ENCODE data around the gene TEX29.

DNA sequence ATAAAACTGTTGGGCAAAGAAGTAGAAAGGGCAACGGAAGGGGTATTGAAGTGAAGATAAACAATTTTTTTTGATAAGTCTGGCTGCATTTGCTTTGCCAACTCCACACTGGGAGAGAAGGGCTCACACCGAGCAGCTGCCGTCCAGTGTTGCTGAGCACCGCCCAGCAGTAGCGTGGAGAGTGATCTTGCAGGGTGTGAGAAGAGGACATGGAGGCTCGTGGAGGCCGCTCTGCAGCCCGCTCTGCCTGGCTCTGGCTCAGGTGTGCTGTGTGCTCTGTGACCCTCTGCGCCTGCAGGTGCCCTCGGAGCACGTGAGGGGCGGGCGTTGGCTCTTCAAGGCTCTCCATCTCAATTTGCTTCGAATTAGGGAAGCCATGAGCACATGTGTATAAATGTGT is 35.9 kb upstream of the TEX29 start:
- TF ChIP-seq, protein P1, sequence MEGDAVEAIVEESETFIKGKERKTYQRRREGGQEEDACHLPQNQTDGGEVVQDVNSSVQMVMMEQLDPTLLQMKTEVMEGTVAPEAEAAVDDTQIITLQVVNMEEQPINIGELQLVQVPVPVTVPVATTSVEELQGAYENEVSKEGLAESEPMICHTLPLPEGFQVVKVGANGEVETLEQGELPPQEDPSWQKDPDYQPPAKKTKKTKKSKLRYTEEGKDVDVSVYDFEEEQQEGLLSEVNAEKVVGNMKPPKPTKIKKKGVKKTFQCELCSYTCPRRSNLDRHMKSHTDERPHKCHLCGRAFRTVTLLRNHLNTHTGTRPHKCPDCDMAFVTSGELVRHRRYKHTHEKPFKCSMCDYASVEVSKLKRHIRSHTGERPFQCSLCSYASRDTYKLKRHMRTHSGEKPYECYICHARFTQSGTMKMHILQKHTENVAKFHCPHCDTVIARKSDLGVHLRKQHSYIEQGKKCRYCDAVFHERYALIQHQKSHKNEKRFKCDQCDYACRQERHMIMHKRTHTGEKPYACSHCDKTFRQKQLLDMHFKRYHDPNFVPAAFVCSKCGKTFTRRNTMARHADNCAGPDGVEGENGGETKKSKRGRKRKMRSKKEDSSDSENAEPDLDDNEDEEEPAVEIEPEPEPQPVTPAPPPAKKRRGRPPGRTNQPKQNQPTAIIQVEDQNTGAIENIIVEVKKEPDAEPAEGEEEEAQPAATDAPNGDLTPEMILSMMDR (IDR thresholded peaks at IDR 0.05), result no peak
- no peak for TF ChIP-seq POLR2AphosphoS5 (IDR thresholded peaks at IDR 0.05)
- TF ChIP-seq POLR2A (IDR thresholded peaks at IDR 0.05), result no peak
